CD4-positive, alpha-beta T cell treated with Interleukin-1 beta for 1 hour (primary cell): Measurements from ENCODE around the gene MFSD6.
"Not testable (repeated sequence)": the region's sequence is repeated elsewhere in the genome, so short reads cannot be mapped to it uniquely, and the experiment has no call there.

Source experiments
- DNase-seq, 2 donors: peaks; one replicate each; pipeline ENCODE4 v3.0.0-alpha.2; 2020 to 2022

MFSD6 gene

GRCh38 chr2:190504912-190505311 lies 96.8 kb downstream of the MFSD6 start:
- no peak for DNase-seq

- no peak for DNase-seq
Observed at GRCh38 chr2:190505696-190506095, 97.5 kb downstream of the MFSD6 start.

- DNase-seq: no peak
Observed at GRCh38 chr2:190506666-190507065, 98.5 kb downstream of the MFSD6 start.

- DNase-seq: no peak
Observed at GRCh38 chr2:190507135-190507534, 99.0 kb downstream of the MFSD6 start.

- DNase-seq: not testable (repeated sequence)
Observed at GRCh38 chr2:190509895-190510294, 101.7 kb downstream of the MFSD6 start.

GRCh38 chr2:190511104-190511503 lies 102.9 kb downstream of the MFSD6 start:
- DNase-seq: no peak

- DNase-seq: no peak
Observed at GRCh38 chr2:190512539-190513095, 104.5 kb downstream of the MFSD6 start.

- no peak for DNase-seq
Observed at GRCh38 chr2:190513877-190514276, 105.7 kb downstream of the MFSD6 start.

GRCh38 chr2:190514676-190515075 lies 106.5 kb downstream of the MFSD6 start:
- no peak for DNase-seq

- DNase-seq: peak in 1 of 2 donors; percentile 35
Observed at GRCh38 chr2:190515687-190516086, 107.5 kb downstream of the MFSD6 start.

GRCh38 chr2:190517468-190517867 lies 109.3 kb downstream of the MFSD6 start:
- no peak for DNase-seq

- DNase-seq: no peak
Observed at GRCh38 chr2:190519975-190520767, 112.0 kb downstream of the MFSD6 start.

GRCh38 chr2:190524928-190525327 lies 116.8 kb downstream of the MFSD6 start:
- no peak for DNase-seq

GRCh38 chr2:190526105-190526750 lies 118.1 kb downstream of the MFSD6 start:
- DNase-seq: no peak

- DNase-seq: no peak
Observed at GRCh38 chr2:190527214-190527613, 119.1 kb downstream of the MFSD6 start.

- DNase-seq: no peak
Observed at GRCh38 chr2:190527918-190528317, 119.8 kb downstream of the MFSD6 start.

GRCh38 chr2:190528521-190529001 lies 120.4 kb downstream of the MFSD6 start:
- DNase-seq: no peak

- no peak for DNase-seq
Observed at GRCh38 chr2:190529486-190530247, 121.5 kb downstream of the MFSD6 start.

- DNase-seq: no peak
Observed at GRCh38 chr2:190530248-190530900, 122.2 kb downstream of the MFSD6 start.

- DNase-seq: no peak
Observed at GRCh38 chr2:190532581-190532980, 124.4 kb downstream of the MFSD6 start.

GRCh38 chr2:190533175-190533967 lies 125.2 kb downstream of the MFSD6 start:
- no peak for DNase-seq

GRCh38 chr2:190533968-190534309 lies 125.8 kb downstream of the MFSD6 start:
- peak; percentile 60 to 69 for DNase-seq
